ENCODE measurements around the gene SLC15A1.

- TF ChIP-seq, protein P1, sequence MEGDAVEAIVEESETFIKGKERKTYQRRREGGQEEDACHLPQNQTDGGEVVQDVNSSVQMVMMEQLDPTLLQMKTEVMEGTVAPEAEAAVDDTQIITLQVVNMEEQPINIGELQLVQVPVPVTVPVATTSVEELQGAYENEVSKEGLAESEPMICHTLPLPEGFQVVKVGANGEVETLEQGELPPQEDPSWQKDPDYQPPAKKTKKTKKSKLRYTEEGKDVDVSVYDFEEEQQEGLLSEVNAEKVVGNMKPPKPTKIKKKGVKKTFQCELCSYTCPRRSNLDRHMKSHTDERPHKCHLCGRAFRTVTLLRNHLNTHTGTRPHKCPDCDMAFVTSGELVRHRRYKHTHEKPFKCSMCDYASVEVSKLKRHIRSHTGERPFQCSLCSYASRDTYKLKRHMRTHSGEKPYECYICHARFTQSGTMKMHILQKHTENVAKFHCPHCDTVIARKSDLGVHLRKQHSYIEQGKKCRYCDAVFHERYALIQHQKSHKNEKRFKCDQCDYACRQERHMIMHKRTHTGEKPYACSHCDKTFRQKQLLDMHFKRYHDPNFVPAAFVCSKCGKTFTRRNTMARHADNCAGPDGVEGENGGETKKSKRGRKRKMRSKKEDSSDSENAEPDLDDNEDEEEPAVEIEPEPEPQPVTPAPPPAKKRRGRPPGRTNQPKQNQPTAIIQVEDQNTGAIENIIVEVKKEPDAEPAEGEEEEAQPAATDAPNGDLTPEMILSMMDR (IDR thresholded peaks at IDR 0.05), result no peak
- TF ChIP-seq POLR2A (IDR thresholded peaks at IDR 0.05), result no peak
These were observed 96.2 kb downstream of the SLC15A1 start for GRCh38 chr13:98656223-98656622.
